Left lung (tissue), 10 donors: Measurements from ENCODE around the gene CCDC50. TPM values are rescaled to one million over a fixed set of nuclear protein-coding genes. Genes with fewer than 3 reads are reported as not detected.

Experiments used
- ATAC-seq: fragments of 200-7000 bp; cut with Tn5 transposase; one replicate; pipeline ENCODE4 v1.9.1; 2020; ENCODE audit warnings: moderate library complexity
- DNase-seq, 4 donors: peaks; one replicate each; pipeline ENCODE4 v3.0.0-alpha.2; 2013 to 2020
- H3K27ac ChIP-seq, 2 donors: fragments of 200-600 bp; sonication (generic) in 1 of 2; one replicate each; pipeline versions ENCODE4 v1.5.0 to v1.8.0; 2020 to 2021
- H3K27me3 ChIP-seq, 2 donors: fragments of 200-600 bp; sonication (generic) in 1 of 2; one replicate each; pipeline versions ENCODE4 v1.5.0 to v1.8.0; 2020 to 2021
- H3K36me3 ChIP-seq, 2 donors: fragments of 200-600 bp; sonication (generic) in 1 of 2; one replicate each; pipeline versions ENCODE4 v1.5.0 to v1.8.0; 2020 to 2021
- H3K4me1 ChIP-seq, 2 donors: fragments of 200-600 bp; one replicate each; pipeline ENCODE4 v1.8.0; 2021
- H3K4me3 ChIP-seq, 2 donors: fragments of 200-600 bp; sonication (generic) in 1 of 2; one replicate each; pipeline versions ENCODE4 v1.5.0 to v1.8.0; 2020 to 2021; ENCODE audit warnings: mild to moderate bottlenecking in 1 of 2
- H3K9me3 ChIP-seq, 2 donors: fragments of 200-600 bp; sonication (generic) in 1 of 2; one replicate each; pipeline versions ENCODE4 v1.5.0 to v1.8.0; 2020 to 2021
- CTCF ChIP-seq, 2 donors: fragments of 200-600 bp; sonication (generic) in 1 of 2; IDR thresholded peaks; one replicate each; pipeline versions ENCODE4 v1.5.0 to v1.8.0; 2021; ENCODE audit warnings: antibody characterized with exemption in 2 of 2
- intact Hi-C, 2 donors: fragments of 100-400 bp; cut with DNase I; formaldehyde crosslinking; loops; one replicate each; pipeline versions ENCODE4 v1.11.2 to v1.14.2; 2022
- polyA plus RNA-seq, 6 donors: library from polyadenylated mRNA; unstranded; fragments of 120-200 nt; gene quantifications; one replicate each; pipeline ENCODE4 v1.2.1, GENCODE V29; 2013; ENCODE audit not compliant: insufficient read length in 6 of 6
- total RNA-seq, 2 donors: library from RNA; stranded (reverse); fragmentation: NEBNext Ultra II Directional; extraction: Animal tissue kit (Norgen Biotek cat#: 25700); gene quantifications; one replicate each; pipeline ENCODE4 v1.2.1, GENCODE V29; 2021
- donor health status: DM: no; HTN: yes; CAD: no.
- donor health status: DM: no; HTN: no; CAD: no.

The CCDC50 gene
- total and polyA plus RNA-seq, 8 donors: 49.7 to 85.1 (median 68.2) TPM

- H3K27me3 ChIP-seq: no peaks in the 10 kb centered on the region
- peaks cover 0 to 11% of the 10 kb centered on the region in 2 donors for H3K4me1 ChIP-seq
- H3K36me3 ChIP-seq: peaks cover 0 to 23% of the 10 kb centered on the region in 2 donors
- DNase-seq: no peak
- intact Hi-C loops: no loop called here
- ATAC-seq: no peak
- TF ChIP-seq CTCF (IDR thresholded peaks at IDR 0.05): no peak
- no peaks in the 10 kb centered on the region for H3K9me3 ChIP-seq
- H3K27ac ChIP-seq: no peak overlapping the region
- H3K4me3 ChIP-seq: no peak overlapping the region
Measured at GRCh38 chr3:191379446-191379845, 50.3 kb downstream of the CCDC50 start.

- Histone ChIP-seq H3K9me3 (no peaks in the 10 kb centered on the region), H3K4me1 (peaks cover 0 to 11% of the 10 kb centered on the region in 2 donors), H3K4me3 (no peak overlapping the region), H3K27me3 (no peaks in the 10 kb centered on the region), H3K27ac (no peak overlapping the region), H3K36me3 (peaks cover 0 to 23% of the 10 kb centered on the region in 2 donors)
- no peak for DNase-seq
- intact Hi-C loops: loop anchor here in 1 of 2 donors (10.0 kb wide), 1 partner anchor 135 kb away; no protein-coding TSS in a partner anchor
- no peak for ATAC-seq
- TF ChIP-seq CTCF (IDR thresholded peaks at IDR 0.05): no peak
Measured at GRCh38 chr3:191380001-191380400, 50.8 kb downstream of the CCDC50 start.

- Histone ChIP-seq H3K9me3 (no peaks in the 10 kb centered on the region), H3K36me3 (peaks cover 0 to 23% of the 10 kb centered on the region in 2 donors), H3K4me1 (peaks cover 0 to 11% of the 10 kb centered on the region in 2 donors), H3K27me3 (no peaks in the 10 kb centered on the region), H3K4me3 (no peak overlapping the region), H3K27ac (no peak overlapping the region)
- no peak for TF ChIP-seq CTCF (IDR thresholded peaks at IDR 0.05)
- intact Hi-C loops: loop anchor here in 1 of 2 donors (10.0 kb wide), 1 partner anchor 137 kb away; no protein-coding TSS in a partner anchor
- DNase-seq (no peak), ATAC-seq (no peak)
Measured at GRCh38 chr3:191381303-191381702, 52.1 kb downstream of the CCDC50 start.

GRCh38 chr3:191382661-191383060, 53.5 kb downstream of the CCDC50 start:
- Histone ChIP-seq H3K36me3 (peaks cover 0 to 23% of the 10 kb centered on the region in 2 donors), H3K27ac (no peak overlapping the region), H3K27me3 (no peaks in the 10 kb centered on the region), H3K4me1 (peaks cover 0 to 6% of the 10 kb centered on the region in 2 donors), H3K9me3 (no peaks in the 10 kb centered on the region), H3K4me3 (no peak overlapping the region)
- intact Hi-C loops: loop anchor here in 1 of 2 donors (10.0 kb wide), 1 partner anchor 138 kb away; no protein-coding TSS in a partner anchor
- ATAC-seq (no peak), DNase-seq (no peak)
- TF ChIP-seq CTCF (IDR thresholded peaks at IDR 0.05): no peak

- H3K9me3 ChIP-seq: no peaks in the 10 kb centered on the region
- TF ChIP-seq CTCF (IDR thresholded peaks at IDR 0.05): no peak
- intact Hi-C loops: loop anchor here in 1 of 2 donors (10.0 kb wide), 1 partner anchor 138 kb away; no protein-coding TSS in a partner anchor
- peaks cover 0 to 23% of the 10 kb centered on the region in 2 donors for H3K36me3 ChIP-seq
- H3K4me1 ChIP-seq: peaks cover 0 to 5% of the 10 kb centered on the region in 2 donors
- DNase-seq (peak in 2 of 4 donors; percentile 59 to 77), ATAC-seq (peak; percentile 14)
- no peak overlapping the region for H3K27ac ChIP-seq
- H3K27me3 ChIP-seq: no peaks in the 10 kb centered on the region
- no peak overlapping the region for H3K4me3 ChIP-seq
Measured at GRCh38 chr3:191383124-191383523, 53.9 kb downstream of the CCDC50 start.
